Fibroblast of lung (primary cell): ENCODE measurements around the gene HIPK2. TPM values are rescaled to one million over a fixed set of nuclear protein-coding genes. Genes with fewer than 3 reads are reported as not detected.

ENCODE experiments used
- DNase-seq, 2 donors: peaks; one replicate each; pipeline versions ENCODE4 v3.0.0 to v3.0.0-alpha.2; 2010; ENCODE audit warnings: low read depth in 2 of 2
- H2AFZ ChIP-seq: 2 replicates; pipeline ENCODE4 v1.5.1; 2012; ENCODE audit warnings: low read length, control low read depth, inconsistent platforms
- H3K27ac ChIP-seq: 2 replicates; pipeline ENCODE4 v1.5.1; 2011; ENCODE audit warnings: low read length, control low read depth; ENCODE audit not compliant: insufficient read depth
- H3K27me3 ChIP-seq: 2 replicates; pipeline ENCODE4 v1.5.1; 2011; ENCODE audit warnings: mild to moderate bottlenecking, low read length; ENCODE audit not compliant: control insufficient read depth, insufficient read depth
- H3K36me3 ChIP-seq: 2 replicates; pipeline ENCODE4 v1.5.1; 2011; ENCODE audit warnings: low read length; ENCODE audit not compliant: control insufficient read depth, insufficient read depth
- H3K4me1 ChIP-seq: 2 replicates; pipeline ENCODE4 v1.5.1; 2011; ENCODE audit warnings: low read length; ENCODE audit not compliant: control insufficient read depth, insufficient read depth; ENCODE audit errors: extremely low read depth
- H3K4me2 ChIP-seq: 2 replicates; pipeline ENCODE4 v1.5.1; 2011; ENCODE audit warnings: low read length, control low read depth; ENCODE audit not compliant: insufficient read depth; ENCODE audit errors: extremely low read depth
- H3K4me3 ChIP-seq, 4 experiments: fragments of 200-600 bp in 1 of 4; sonication (generic) in 1 of 4; replicated peaks in 1 of 4; 2 replicates each; pipeline ENCODE4 v1.5.1; 2011 to 2016; ENCODE audit warnings: low read length in 4 of 4, low read depth in 3 of 4, mild to moderate bottlenecking in 3 of 4, control low read depth in 2 of 4, inconsistent platforms in 1 of 4, mixed read lengths in 1 of 4; ENCODE audit not compliant: insufficient read depth in 1 of 4; ENCODE audit errors: control extremely low read depth in 1 of 4
- H3K79me2 ChIP-seq: 2 replicates; pipeline ENCODE4 v1.5.1; 2012; ENCODE audit warnings: mild to moderate bottlenecking, low read length, inconsistent platforms; ENCODE audit not compliant: control insufficient read depth, insufficient read depth
- H3K9ac ChIP-seq: 2 replicates; pipeline ENCODE4 v1.5.1; 2011; ENCODE audit warnings: mild to moderate bottlenecking, low read length, control low read depth; ENCODE audit not compliant: insufficient read depth
- H3K9me3 ChIP-seq: 2 replicates; pipeline ENCODE4 v1.5.1; 2012; ENCODE audit warnings: low read depth, low read length; ENCODE audit not compliant: control insufficient read depth, insufficient read depth
- H4K20me1 ChIP-seq: 2 replicates; pipeline ENCODE4 v1.5.1; 2011; ENCODE audit warnings: low read length; ENCODE audit not compliant: control insufficient read depth, insufficient read depth; ENCODE audit errors: extremely low read depth
- CTCF ChIP-seq, 2 donors: IDR thresholded peaks in 1 of 2; conservative IDR thresholded peaks in 1 of 2; 1 replicate in 1 of 2; 2 replicates in 1 of 2; pipeline ENCODE4 v1.5.1; 2011 to 2012; ENCODE audit warnings: low read length in 2 of 2, control low read depth in 1 of 2, inconsistent platforms in 1 of 2, low read depth in 1 of 2, mild to moderate bottlenecking in 1 of 2
- EZH2 ChIP-seq: IDR thresholded peaks from 2 replicates; pipeline ENCODE4 v1.5.1; 2012; ENCODE audit warnings: low read length, control low read depth, mild to moderate bottlenecking; ENCODE audit errors: missing control alignments
- polyA plus RNA-seq, 2 donors: library from polyadenylated mRNA; depleted of rRNA in 1 of 2; stranded (reverse) in 1 of 2; unstranded in 1 of 2; fragments of >200 nt; gene quantifications; 2 replicates each; pipeline ENCODE4 v1.2.1, GENCODE V29; 2011 to 2012; ENCODE audit warnings: missing spikeins in 1 of 2
- total RNA-seq: library from RNA; depleted of rRNA; stranded (reverse); fragments of >200 nt; gene quantifications from 2 replicates; pipeline ENCODE4 v1.2.1, GENCODE V29; 2014

Gene HIPK2
- total and polyA plus RNA-seq, 2 donors (not counting 1 experiment from before 2014, with no cell fraction given) = 10.1 to 11.1 TPM

GRCh38 chr7:139571190-139571589 lies 206.6 kb downstream of the HIPK2 start:
- Histone ChIP-seq H3K4me3 (no peak overlapping the region), H3K4me2 (no peak overlapping the region), H3K79me2 (no peaks in the 10 kb centered on the region), H2AFZ (no peak overlapping the region), H3K9ac (no peak overlapping the region), H3K27me3 (no peaks in the 10 kb centered on the region), H3K36me3 (peaks cover 10% of the 10 kb centered on the region), H4K20me1 (no peaks in the 10 kb centered on the region), H3K27ac (no peak overlapping the region), H3K4me1 (no peaks in the 10 kb centered on the region), H3K9me3 (no peaks in the 10 kb centered on the region)
- TF ChIP-seq EZH2 (no peak), CTCF (conservative IDR thresholded peaks at IDR 0.05 in 1 of 2, IDR thresholded peaks at IDR 0.05 in 1 of 2; ENCODE audit: low read depth in 1 of 2, low read length in 2 of 2) (no peak)
- no peak for DNase-seq

GRCh38 chr7:139570626-139571025 lies 207.2 kb downstream of the HIPK2 start:
- Histone ChIP-seq H3K4me1 (no peaks in the 10 kb centered on the region), H3K36me3 (peaks cover 10% of the 10 kb centered on the region)
- no peak for DNase-seq

DNA sequence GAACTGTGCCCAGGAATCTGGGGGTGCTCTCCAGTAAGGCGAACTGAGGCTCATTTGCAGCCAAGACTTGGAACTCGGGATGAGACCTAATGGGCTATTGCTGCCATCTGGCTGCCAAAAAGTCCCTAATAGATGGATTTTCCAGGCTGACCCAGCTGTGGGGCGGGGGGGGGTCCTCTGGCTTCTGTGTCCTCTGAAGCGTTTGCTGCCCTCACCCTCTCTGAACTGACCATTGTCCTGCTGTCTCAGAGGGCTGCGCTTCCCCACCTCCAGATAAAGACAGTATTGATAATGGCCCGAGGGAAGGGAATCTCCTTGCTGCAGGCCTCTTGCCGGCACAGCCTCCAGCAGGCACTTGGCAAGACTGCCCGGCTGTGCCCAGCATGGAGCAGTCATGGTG lies 207.7 kb downstream of the HIPK2 start:
- no peak for DNase-seq
- Histone ChIP-seq H3K79me2 (no peaks in the 10 kb centered on the region), H3K27ac (no peak overlapping the region), H3K4me3 (no peak overlapping the region), H2AFZ (no peak overlapping the region), H3K4me1 (no peaks in the 10 kb centered on the region), H3K9ac (no peak overlapping the region), H3K9me3 (no peaks in the 10 kb centered on the region), H3K27me3 (no peaks in the 10 kb centered on the region), H3K4me2 (no peak overlapping the region), H4K20me1 (no peaks in the 10 kb centered on the region), H3K36me3 (peaks cover 9% of the 10 kb centered on the region)
- TF ChIP-seq EZH2 (no peak), CTCF (conservative IDR thresholded peaks at IDR 0.05 in 1 of 2, IDR thresholded peaks at IDR 0.05 in 1 of 2; ENCODE audit: low read depth in 1 of 2, low read length in 2 of 2) (no peak)

More at GRCh38 chr7:139570626-139571025, 207.2 kb downstream of the HIPK2 start:
- no peaks in the 10 kb centered on the region for H4K20me1 ChIP-seq
- no peak overlapping the region for H3K9ac ChIP-seq
- no peak overlapping the region for H3K27ac ChIP-seq
- no peaks in the 10 kb centered on the region for H3K9me3 ChIP-seq
- no peaks in the 10 kb centered on the region for H3K79me2 ChIP-seq
- no peak overlapping the region for H2AFZ ChIP-seq
- H3K4me2 ChIP-seq = no peak overlapping the region
- TF ChIP-seq CTCF (conservative IDR thresholded peaks at IDR 0.05 in 1 of 2, IDR thresholded peaks at IDR 0.05 in 1 of 2; ENCODE audit: low read depth in 1 of 2, low read length in 2 of 2) = no peak
- TF ChIP-seq EZH2 = no peak
- no peaks in the 10 kb centered on the region for H3K27me3 ChIP-seq
- no peak overlapping the region for H3K4me3 ChIP-seq
